ENCODE data around the gene PARD3.

PARD3 gene

GRCh38 chr10:34474555-34475273 is 340.4 kb downstream of the PARD3 start:
- TF ChIP-seq CTCF (IDR thresholded peaks at IDR 0.05) = no peak

GRCh38 chr10:34474009-34474376 is 341.1 kb downstream of the PARD3 start:
- no peak for TF ChIP-seq CTCF (IDR thresholded peaks at IDR 0.05)

DNA sequence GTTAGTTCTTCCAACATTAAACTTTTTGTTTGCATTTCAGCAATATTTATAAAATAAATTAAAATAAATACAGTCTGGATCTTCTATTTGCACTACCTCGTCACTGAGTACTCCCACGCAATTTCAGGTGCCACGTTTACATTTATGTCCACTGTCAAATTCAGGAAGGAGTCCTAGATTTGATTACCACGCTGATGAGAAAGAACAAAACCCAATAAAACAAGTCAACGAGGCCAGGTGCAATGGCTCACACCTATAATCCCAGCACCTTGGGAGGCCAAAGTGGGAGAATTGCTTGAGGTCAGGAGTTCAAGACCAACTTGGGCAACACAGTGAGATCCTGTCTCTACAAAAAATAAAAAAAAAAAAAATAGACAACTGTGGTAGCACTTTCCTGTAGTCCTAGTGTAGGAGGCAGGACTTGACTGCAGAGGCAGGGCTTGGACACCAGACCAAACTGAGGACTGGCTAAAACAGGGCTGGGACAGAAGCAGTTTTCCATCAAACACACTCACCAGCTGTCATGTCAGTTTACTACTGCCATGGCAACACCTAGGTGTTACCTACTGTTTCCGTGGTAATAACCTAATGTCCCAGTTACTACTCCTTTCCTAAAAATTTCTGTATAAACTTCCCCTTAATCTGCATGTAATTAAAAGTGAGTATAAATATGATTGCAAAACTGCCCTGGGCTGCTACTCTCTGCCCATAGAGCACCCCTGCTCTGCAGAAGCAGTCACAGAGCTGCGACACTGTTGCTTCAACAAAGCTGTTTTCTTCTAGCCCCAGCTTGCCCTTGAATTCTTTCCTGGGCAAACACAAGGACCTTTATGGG is 341.7 kb downstream of the PARD3 start:
- TF ChIP-seq CTCF (IDR thresholded peaks at IDR 0.05) = no peak

- TF ChIP-seq CTCF (IDR thresholded peaks at IDR 0.05) = no peak
Measured at GRCh38 chr10:34470307-34470706, 344.8 kb downstream of the PARD3 start.

GRCh38 chr10:34469446-34469845 is 345.6 kb downstream of the PARD3 start:
- no peak for TF ChIP-seq CTCF (IDR thresholded peaks at IDR 0.05)

GRCh38 chr10:34467902-34468301 is 347.2 kb downstream of the PARD3 start:
- TF ChIP-seq CTCF (IDR thresholded peaks at IDR 0.05) = no peak

DNA sequence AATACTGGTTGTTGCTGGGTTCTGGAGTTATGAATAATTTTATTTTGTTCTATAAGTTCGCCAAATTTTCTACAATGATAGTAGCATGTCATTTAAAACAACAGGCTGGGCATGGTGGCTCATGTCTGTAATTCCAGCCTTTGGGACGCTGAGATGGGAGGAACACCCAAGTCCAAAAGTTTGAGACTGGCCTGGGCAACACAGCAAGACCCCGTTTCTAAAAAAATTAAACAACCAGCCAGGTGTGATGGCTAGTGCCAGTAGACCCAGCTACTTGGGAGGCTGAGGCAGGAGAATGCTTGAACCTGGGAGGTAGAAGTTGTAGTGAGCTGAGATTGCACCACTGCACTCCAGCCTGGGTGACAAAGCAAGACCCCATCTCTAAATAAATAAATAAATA is 347.7 kb downstream of the PARD3 start:
- TF ChIP-seq CTCF (IDR thresholded peaks at IDR 0.05) = no peak

Data from LNCAP (cell line).